KBM-7 (cell line): ENCODE data around the gene CLEC3A.
"Not testable (repeated sequence)": the region's sequence is repeated elsewhere in the genome, so short reads cannot be mapped to it uniquely, and the experiment has no call there.

Source experiments
- DNase-seq: peaks from one replicate; pipeline ENCODE4 v3.0.0-alpha.2; 2015
- in situ Hi-C: fragments of 300-500 bp; cut with MboI; formaldehyde crosslinking; loops from 2 replicates; pipeline ENCODE4 v1.14.3; 2020; ENCODE audit warnings: low sequenced_read_pairs, low pct_unique_long_range_greater_than_20kb, mixed read lengths

CLEC3A gene, protein sequence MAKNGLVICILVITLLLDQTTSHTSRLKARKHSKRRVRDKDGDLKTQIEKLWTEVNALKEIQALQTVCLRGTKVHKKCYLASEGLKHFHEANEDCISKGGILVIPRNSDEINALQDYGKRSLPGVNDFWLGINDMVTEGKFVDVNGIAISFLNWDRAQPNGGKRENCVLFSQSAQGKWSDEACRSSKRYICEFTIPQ

DNA sequence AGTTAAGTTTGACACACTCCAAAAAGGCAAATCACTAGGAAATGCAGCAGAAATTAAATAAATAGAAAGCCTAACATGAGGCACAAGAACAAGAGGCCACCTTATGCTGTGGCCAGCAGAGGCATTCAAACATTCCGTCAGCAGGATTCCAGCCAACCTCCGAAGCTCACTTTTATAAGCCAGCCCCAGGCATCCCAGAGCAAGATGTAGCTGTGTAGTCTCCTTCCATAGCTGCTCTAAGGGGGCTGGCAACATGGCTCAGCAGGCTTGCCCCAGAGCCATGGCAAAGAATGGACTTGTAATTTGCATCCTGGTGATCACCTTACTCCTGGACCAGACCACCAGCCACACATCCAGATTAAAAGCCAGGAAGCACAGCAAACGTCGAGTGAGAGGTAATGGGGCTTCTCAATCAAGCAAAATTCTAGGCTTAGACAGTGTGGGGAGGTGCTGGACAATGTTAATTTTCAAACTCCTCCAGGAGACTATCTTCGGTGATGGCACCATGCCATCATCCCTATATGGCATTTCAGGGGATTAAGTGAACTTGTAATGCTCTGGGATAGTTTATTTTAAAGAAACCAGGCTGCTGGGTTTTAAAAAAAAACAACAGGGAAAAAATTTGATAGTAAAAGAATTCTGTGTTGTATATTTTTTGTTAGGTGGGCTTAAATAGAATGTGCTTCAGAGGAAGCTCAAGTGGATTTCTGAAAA is at the start of gene CLEC3A:
CLEC3A (plus strand) TSS at position 202 of the 714 bp plus-strand sequence; CDS start at position 281, 79 bp downstream.
- in situ Hi-C loops: no loop called here
- no peak for DNase-seq

- in situ Hi-C loops: loop anchor here (10.0 to 25.0 kb wide), 2 partner anchors 300 to 738 kb away; no protein-coding TSS in a partner anchor
- DNase-seq: peak; percentile 40
These were observed 47.5 kb upstream of the CLEC3A start for GRCh38 chr16:77974883-77975282.

- DNase-seq: no peak
- in situ Hi-C loops: loop anchor here (10.0 to 25.0 kb wide), 2 partner anchors 301 to 739 kb away; no protein-coding TSS in a partner anchor
These were observed 46.4 kb upstream of the CLEC3A start for GRCh38 chr16:77975942-77976341.

DNA sequence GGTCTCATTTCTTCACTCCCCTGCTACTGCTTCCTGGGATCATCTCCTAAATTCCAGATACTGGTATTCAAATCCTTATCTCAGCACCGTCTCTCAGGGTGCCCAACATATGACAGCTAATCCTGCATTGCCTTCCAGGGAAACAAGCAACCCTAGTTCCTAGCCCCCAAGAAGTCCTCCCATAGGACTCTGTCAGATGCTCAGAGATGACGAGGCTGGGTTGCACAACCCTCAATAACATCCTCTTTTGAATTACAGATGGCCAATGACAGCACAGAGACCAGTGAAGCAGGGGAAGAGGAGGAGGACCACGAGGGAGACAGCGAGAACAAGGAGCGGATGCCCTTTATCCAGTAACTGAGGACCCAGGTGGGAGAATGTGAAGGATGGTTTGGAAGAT is 45.0 kb upstream of the CLEC3A start:
- in situ Hi-C loops: loop anchor here (10.0 to 25.0 kb wide), 2 partner anchors 303 to 740 kb away; no protein-coding TSS in a partner anchor

GRCh38 chr16:77985111-77985510 is 37.2 kb upstream of the CLEC3A start:
- in situ Hi-C loops: loop anchor here (25.0 kb wide), 1 partner anchor 748 kb away; no protein-coding TSS in a partner anchor
- no peak for DNase-seq

More for the DNA sequence above, 45.0 kb upstream of the CLEC3A start:
- no peak for DNase-seq

DNA sequence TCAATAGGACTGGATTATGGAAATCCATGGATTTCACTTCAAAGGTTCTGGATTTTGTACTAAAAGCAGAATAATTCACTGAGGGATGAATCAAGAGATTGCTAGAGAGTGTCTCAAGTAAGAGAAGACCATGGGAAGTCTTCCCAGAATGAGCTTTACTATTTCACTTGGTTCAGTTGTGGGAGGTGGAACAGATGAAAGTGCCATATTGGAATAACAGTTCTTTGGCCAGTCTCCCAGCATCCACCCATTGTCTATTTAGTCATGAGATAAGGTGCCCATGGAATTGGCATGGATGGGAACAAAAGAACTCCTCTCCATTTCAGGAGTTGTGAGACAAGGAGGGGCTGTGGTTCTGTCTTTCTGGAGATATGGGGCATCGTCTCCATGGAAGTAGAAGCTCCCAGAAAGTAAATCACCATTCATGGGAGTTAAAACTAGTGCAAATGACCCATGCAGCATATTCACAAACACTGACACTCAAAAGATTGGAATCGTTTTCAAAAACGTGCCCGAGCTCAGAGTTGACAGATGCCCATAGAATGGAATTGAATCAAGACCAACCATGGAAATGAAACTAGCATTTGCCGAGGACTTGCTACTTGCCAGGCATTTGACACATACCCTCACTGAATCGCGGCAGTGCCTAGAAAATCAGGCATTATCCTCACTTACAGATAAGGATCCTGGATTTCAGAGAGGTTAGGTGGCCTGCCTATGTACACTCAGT is 36.2 kb upstream of the CLEC3A start:
- in situ Hi-C loops: loop anchor here (25.0 kb wide), 1 partner anchor 749 kb away; no protein-coding TSS in a partner anchor
- no peak for DNase-seq

GRCh38 chr16:77987810-77988209 is 34.5 kb upstream of the CLEC3A start:
- in situ Hi-C loops: loop anchor here (25.0 kb wide), 1 partner anchor 751 kb away; no protein-coding TSS in a partner anchor
- DNase-seq: no peak

- in situ Hi-C loops: loop anchor here (25.0 kb wide), 1 partner anchor 753 kb away; no protein-coding TSS in a partner anchor
- DNase-seq: no peak
These were observed 32.5 kb upstream of the CLEC3A start for GRCh38 chr16:77989846-77990245.

DNA sequence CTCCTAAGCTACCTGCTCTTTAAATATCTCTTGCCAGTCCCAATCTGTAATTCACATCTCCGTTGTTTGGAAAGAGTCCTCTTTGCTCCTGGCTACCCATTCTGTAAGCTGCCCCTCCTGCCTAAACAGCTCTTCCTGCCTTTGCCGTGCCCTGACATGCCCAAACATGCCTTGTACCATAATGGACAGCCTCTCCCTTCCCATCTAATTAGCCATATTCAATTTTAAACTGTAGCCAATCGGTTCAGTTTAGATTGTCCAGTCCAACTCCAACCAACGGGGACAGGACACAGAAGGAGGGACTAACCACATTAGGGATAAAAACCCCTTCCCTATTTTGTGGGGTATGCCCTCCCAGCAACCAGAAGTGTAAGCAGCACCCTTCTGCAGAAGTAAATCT is 30.6 kb upstream of the CLEC3A start:
- peak; percentile 26 for DNase-seq
- in situ Hi-C loops: loop anchor here (25.0 kb wide), 1 partner anchor 754 kb away; no protein-coding TSS in a partner anchor

GRCh38 chr16:77992381-77992780 is 30.0 kb upstream of the CLEC3A start:
- in situ Hi-C loops: loop anchor here (25.0 kb wide), 1 partner anchor 755 kb away; no protein-coding TSS in a partner anchor
- DNase-seq: not testable (repeated sequence)

DNA sequence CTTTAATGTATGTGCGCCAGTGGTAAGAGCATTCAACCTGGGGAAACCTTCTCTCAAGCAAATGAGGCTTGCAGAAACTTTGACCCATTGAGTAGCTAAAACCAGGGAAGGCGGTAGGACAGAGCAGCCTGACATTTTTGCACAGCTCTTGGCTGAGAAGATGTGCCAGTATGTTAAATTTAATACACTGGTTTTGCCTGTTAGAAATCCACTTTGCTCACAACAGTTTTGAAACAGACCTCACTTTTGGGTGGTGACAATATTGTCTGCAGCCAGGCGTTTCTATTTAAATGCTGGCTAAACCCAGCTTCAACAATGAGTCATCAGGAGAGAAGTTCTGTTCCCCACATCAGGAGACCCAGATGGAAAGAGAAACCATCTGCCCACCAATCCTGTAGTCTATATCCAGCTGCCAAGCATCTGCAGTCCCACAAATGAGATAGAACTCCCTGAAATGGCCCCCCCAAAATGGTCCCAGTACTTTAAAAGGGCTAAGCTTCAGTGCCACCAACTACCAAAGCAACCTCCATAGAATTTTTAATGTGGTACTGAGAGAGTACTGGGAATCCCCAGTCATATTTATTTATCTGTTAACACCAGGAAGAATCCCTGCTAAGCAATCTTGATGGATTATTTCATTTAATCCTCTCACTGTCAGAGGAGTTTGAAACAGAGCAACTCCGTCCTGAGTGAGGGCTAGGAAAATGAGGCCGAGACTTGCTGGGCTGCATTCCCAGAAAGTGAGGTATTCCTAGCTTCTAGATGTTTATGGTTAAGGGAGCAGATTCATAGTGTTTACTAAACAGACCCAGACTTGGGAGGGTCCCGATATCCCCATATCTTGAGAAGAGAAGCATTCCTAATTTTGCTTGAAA is 29.0 kb upstream of the CLEC3A start:
- in situ Hi-C loops: loop anchor here (25.0 kb wide), 1 partner anchor 756 kb away; no protein-coding TSS in a partner anchor
- DNase-seq: no peak

GRCh38 chr16:77995843-77996455 is 26.4 kb upstream of the CLEC3A start:
- in situ Hi-C loops: loop anchor here (25.0 kb wide), 1 partner anchor 759 kb away; no protein-coding TSS in a partner anchor
- peak; percentile 25 for DNase-seq

DNA sequence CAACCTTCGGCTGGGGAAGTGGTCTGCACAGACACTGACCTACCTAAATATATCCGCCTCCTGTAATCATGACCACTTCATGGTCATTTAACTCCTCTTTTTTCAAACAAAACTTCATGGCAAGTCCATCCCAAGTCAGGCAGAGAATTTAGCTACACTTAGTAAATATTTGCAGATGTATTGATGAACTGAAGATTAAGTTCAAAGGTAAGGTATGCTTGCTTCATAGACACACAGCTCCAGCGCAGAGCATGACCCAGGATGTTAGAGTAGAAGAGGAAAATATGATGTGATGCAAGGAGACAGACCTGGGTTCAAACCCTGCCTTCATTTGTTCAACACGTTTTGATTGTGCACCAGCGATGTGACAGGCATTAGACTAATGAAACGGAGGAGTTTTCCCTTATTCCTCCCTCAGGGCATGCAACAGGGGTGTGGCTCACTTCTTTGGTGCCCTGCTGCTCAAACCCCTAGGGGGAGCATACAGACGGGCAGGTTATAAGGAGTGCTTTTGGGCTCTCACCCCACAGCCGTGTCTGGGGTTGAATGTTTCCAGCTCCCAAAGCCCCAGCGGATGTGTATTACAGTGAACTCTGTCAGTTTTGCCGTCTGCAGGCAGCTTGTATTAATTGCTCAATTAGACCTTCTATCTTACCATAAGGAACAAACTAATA is 23.9 kb upstream of the CLEC3A start:
- in situ Hi-C loops: loop anchor here (25.0 kb wide), 1 partner anchor 761 kb away; no protein-coding TSS in a partner anchor
- DNase-seq: no peak

DNA sequence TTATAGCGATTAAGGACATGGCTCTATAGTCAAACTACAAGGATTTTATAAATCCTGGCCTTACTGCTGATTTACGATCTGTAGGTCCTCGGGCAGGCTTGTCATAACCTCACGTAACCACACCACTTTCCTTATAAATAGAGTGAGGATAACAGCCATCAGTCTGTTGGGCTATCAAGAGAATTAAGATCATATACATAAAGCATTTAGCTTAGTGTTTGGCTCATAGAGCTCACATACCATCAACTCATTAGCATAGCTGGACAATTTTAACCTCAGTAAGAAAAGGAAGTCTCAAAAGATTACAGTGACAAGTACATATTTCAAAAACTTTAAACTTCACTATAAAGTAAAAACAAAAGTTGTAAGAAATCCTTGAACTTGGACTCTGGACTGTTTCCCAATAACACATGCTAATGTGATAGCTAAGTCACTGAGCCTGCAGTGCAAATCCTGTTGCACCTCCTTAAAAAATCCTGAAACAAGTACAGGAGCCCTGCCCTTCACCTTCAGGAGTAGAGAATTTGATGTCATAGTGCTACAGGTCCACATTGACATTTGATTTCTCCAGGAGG is 20.8 kb upstream of the CLEC3A start:
- in situ Hi-C loops: no loop called here
- no peak for DNase-seq

DNA sequence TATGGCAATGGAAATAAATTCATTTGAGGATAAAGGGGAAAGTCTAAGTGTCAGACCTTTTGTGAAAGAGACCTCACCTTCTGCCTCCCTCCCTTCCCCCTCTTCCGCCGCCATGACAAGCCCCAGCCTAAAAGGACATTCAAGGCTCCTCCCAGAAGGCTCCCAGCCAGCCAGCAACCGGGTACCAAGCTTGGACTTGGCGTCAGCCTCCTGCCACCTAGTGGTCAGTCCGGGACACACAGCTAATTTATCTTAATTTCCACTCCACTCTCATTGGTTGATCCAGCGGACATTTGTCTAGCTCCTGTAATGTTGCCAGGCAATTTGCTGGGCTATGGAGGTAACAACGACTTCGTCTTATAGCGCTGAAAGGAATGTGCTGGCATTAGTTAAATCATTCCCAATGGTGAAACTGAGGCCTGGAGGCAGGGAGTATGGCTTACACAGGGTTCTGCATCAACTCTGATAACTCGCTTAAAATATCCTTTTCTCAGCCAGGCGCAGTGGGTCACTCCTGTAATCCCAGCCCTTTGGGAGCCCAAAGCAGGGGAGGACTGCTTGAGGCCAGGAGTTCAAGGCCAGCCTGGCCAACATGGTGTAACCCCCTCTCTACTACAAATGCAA is 19.3 kb upstream of the CLEC3A start:
- DNase-seq: peak; percentile 86
- in situ Hi-C loops: no loop called here

GRCh38 chr16:78004517-78004916 is 17.8 kb upstream of the CLEC3A start:
- in situ Hi-C loops: no loop called here
- no peak for DNase-seq

DNA sequence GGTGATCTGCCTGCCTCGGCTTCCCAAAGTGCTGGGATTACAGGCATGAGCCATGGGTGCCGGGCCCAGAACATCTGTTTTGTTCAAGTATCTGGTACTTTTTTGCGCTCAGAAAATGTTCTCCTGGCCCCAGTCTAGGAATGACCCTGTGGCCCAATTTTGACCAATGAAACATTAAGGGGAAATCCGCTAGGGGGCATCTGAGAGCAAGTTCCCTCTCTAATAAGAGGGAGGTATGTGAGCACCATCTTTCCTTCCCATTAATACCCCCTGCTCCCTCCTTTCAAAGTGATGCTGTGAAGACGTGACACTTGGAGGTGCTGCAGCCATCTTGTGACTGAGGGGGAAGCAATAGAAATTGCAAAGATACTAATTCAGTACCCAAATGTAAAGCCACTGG is 16.5 kb upstream of the CLEC3A start:
- in situ Hi-C loops: no loop called here
- DNase-seq: peak; percentile 14
